Head of caudate nucleus (tissue), 42 donors: ENCODE measurements around the gene ACTN2.
A peak's percentile ranks its signal among the peaks of the same experiment; 100 is the strongest.

Source experiments
- DNase-seq, 42 donors: peaks; one replicate each; pipeline versions ENCODE4 v3.0.0 to v3.0.0-alpha.2; 2020 to 2021; ENCODE audit warnings: mixed read lengths in 7 of 42
- intact Hi-C: fragments of 100-400 bp; cut with DNase I; formaldehyde crosslinking; loops from one replicate; pipeline ENCODE4 v1.15.0; 2022

ACTN2 gene

DNA sequence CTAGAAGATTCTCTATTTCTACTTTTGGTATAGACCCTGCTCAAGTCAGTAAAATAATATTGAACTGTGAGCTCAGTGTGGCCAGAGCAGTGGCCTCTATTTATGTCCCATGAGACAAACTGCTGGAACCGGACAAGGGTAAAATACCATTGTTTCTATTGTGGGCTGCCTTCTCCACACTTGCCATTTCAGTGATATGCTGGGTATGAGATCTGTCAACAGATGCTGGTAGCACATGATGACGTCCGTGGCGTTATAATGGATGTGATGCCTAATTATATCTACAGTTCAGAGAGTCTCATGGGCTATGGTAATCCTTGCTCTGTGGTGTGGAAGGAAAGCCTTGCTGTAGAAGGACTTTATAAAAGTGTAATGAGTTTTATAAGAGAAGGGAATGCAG is 2.4 kb downstream of the ACTN2 start:
- no peak for DNase-seq
- intact Hi-C loops = no loop called here

DNA sequence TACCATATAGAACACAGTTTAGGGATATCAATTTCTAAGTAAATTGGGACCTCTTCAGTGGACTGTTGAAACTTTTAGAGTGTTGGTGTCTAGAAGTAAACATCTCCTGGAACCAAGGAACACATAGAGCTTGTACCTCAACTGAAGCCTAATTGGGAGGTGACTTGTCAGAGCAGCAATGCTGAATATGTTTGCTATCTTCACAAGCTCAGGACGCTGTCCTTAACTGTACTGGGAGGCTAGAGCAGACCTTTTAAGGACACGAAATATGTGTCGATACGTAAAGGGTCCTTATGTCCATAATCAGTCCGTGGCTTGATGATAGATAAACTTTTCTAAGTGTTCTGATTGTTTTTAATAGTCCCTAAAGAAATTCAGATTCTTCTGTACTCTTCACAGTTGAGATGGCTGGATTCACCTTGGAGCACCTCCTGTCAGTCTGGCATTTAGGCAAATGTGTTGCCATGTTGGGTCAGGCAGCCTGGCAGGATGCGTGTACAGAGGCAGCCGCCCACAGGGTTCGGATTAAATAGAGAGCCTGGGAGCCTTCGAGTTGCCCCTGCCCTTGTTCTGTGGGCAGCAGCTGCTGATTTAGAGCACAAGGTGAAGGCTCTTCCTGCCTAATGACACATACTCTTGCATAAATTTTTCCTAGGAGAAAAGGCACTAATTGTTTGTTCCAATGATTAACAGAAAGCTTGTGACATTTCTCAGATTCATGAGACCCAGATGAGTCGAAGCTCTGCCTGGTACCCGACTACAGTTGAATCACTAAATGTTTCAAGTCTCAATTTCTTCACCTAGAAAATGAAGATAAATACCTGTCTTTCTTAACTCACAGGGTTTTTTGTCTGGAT is 3.6 kb downstream of the ACTN2 start:
- peak in 4 of 42 donors; percentile 14 to 51 (median 33) for DNase-seq
- intact Hi-C loops = loop anchor here (10.0 kb wide), 1 partner anchor 85 kb away; the partner anchor contains the start of gene HEATR1

DNA sequence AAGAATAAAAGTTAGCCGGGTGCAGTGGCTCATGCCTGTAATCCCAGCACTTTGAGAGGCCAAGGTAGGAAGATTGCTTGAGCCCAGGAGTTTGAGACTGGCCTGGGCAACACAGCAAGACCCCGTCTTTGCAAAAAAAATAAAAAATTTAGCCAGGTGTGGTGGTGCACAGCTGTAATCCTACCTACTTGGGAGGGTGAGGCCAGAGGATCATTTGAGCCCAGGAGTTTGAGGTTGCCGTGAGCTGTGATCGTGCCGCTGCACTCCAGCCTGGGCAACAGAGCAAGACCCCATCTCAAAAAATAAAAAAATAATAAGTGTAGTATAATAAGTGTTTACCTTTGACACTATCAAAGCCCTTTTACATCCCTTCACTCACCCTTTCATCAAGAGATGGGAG is 5.0 kb downstream of the ACTN2 start:
- intact Hi-C loops = loop anchor here (10.0 kb wide), 1 partner anchor 87 kb away; the partner anchor contains the start of gene HEATR1
- DNase-seq = no peak

DNA sequence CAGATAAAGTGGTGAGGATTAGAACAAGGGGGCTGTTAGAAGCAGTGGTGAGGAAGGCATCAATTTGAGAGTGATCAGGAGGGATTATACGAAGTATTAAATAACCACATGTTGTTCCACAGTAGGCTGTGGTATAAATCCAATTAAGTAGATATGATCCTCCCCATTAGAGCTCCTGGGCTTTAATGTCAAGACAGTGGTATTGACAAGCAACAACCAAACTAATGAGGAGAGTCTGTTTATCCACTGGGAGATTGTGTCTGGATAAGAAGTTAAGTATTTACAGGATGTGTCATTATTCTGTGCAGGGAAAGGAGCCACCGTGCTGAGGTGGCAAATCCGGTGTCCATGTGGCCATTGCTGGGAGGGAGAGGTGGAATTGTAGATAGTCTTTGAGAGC is 5.8 kb downstream of the ACTN2 start:
- DNase-seq = no peak
- intact Hi-C loops = loop anchor here (10.0 kb wide), 1 partner anchor 87 kb away; the partner anchor contains the start of gene HEATR1

DNA sequence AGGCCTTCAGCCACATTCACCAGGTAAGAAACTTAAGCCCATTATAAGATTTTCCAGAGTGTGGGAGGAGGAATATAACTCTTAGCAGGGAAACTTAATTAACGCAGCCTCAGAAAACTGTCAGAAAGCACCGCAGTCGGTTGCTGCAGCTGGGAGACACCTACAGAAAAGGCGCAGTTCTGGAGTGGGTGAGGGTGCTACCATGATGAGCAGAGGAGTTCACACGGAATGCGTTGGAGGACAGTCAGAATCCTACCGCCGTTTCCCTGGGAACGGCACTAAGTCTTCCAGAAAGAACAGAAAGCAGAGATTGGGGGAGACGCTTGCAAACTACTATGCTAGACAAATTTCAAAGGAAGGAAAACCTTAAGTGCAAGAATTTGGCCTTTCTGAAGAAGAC is 6.4 kb downstream of the ACTN2 start:
- peak; percentile 38 to 93 (median 73) for DNase-seq
- intact Hi-C loops = loop anchor here (10.0 kb wide), 1 partner anchor 88 kb away; the partner anchor contains the start of gene HEATR1

DNA sequence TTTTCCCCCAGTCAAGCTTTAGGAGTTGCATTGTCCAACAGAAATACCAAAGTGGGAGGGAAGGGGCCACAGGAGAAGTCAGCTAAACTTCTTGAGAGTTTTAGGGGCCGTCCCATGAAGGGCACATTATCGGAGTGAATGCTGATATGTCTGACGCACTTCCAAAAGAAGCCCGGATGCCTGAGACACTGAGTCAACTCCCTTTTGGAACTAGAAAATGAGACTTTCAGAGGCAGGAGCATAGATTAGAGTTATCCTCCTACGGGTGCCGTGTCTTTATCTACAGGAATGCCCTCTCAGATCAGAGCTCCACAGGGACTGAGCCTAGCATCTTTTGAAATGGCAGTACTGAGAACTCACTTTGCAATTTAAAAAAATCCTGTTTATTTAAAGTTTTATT is 13.1 kb downstream of the ACTN2 start:
- intact Hi-C loops = loop anchor here (10.0 kb wide), 1 partner anchor 95 kb away; the partner anchor contains the start of gene HEATR1
- DNase-seq = peak in 5 of 42 donors; percentile 31 to 60 (median 38)

DNA sequence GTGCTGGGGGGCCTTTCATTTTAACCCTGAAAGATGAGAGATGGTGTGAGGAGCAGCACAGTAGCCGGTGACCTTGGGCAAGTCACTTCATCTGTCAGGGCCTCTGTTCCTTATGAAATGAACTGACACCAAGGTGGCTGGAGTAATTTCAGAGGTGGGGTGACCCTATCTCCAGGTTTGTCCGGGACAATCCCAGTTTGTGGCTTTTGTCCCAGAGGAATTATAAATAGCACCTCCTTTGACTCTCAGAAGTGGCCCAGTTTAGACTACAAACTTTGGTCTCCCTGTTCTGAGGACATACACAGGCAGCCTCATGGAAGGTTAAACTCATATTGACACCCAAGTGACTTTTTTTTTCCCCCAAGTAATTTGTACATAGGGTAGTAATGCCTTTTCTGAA is 14.6 kb downstream of the ACTN2 start:
- DNase-seq = no peak
- intact Hi-C loops = no loop called here

DNA sequence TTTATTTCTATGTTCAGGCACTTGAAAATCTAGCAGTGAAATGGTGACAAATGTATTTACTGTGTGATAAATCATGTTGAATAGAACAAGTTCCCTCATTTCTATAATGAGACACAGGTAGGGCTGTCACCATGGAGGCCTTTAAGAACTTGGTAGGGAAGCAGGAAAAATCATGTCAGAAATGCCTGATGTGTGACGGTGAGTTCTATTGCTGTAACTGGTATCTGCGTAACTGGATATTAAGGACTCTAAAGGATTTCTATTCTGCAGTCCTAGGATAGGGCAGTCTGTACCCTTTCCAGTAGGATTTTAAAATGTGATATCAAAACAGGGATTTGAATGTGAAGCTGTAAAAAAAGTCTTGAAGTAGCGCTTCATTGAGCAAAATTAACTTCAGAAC is 15.5 kb downstream of the ACTN2 start:
- intact Hi-C loops = no loop called here
- no peak for DNase-seq

DNA sequence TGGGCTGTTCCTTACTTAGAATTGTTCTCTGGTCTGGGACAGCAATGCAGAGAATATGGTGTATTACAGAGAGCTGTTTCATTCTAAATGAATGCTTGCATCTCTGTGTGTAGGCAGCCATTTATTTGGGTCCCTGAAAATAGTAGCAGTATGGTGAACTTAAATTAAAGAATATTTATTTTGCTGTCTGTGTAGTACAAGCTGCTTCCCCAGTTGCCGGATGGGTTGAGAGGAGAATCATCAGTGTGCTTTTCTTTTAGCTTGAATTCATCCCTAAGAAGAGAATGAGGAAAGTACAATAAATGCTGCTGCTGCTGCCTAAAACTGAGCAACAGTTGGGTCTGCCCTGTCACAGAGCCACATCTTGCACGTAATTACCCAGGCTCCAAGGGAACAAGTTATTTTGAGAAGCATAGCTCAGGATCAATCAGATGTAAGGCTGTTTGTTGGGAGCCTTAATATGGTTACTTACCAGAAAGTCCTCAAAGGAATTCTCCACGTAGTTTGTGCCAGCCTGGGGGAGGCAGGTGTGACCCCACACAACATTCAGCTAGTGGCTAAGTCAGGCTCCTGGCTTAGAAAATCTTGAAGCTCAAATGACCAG is 16.6 kb downstream of the ACTN2 start:
- intact Hi-C loops = no loop called here
- peak in 11 of 42 donors; percentile 25 to 71 (median 55) for DNase-seq

DNA sequence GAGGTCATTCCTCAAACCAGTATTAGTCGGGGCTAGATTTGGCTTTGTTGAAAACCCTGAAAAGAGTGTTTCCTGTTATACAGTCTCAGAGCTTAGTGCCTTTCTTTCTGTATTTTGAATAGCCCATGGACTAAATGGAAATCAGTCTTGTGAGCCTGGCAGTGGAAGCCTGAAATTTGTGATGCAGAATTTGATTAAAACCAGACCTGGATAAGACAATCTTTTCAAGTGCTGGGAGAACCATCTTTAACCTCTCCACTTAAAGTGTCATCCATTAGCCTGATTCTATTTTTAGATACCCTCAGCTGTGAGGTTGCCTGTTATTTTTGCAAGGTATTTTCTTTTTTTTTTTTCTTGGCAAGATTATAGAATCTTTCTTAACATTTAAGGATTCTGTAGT is 19.5 kb downstream of the ACTN2 start:
- intact Hi-C loops = no loop called here
- DNase-seq = no peak

DNA sequence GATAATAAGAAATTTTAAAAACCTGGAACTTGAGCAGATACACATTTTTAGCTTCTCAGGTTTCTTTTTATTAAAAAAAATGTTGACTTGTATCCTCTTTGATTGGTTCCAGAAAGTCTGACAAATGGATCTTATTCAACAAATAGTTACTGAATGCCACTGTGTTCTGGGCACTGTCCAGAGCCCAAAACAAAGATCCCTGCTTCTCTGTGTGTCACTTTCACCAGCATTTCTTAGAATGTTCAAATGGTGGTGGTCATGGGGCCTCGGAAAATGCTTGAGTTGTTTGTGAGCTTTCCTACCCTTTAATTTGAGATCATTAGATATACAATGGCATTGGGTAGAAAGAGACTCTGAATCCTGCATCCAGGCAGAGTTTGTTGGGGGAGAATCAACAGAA is 19.9 kb downstream of the ACTN2 start:
- intact Hi-C loops = no loop called here

DNA sequence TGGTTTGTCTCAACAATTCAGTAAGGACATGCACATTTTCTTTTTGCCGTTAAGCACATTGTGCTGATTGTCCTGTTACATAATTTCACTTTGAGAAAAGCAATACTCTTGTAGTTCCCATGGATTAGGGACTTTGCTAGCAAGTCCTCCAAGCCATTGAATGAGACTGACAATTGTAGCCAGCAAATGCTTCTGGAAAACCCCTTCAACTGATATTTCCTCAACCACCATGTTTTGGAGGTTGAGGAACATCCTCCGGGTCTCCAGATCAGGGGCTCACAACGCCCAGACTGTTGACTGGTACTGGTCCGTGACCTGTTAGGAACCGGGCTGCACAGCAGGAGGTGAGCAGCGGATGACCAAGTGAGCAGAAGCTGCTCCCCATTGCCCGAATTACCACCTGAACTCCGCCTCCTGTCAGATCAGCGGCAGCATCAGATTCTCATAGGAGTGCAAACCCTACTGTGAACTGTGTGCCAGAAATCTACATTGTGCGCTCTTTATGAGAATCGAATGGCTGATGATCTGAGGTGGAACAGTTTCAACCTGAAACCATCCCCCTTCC is 24.1 kb downstream of the ACTN2 start:
- DNase-seq = no peak
- intact Hi-C loops = no loop called here

More for the DNA sequence above, 19.9 kb downstream of the ACTN2 start:
- DNase-seq = no peak

DNA sequence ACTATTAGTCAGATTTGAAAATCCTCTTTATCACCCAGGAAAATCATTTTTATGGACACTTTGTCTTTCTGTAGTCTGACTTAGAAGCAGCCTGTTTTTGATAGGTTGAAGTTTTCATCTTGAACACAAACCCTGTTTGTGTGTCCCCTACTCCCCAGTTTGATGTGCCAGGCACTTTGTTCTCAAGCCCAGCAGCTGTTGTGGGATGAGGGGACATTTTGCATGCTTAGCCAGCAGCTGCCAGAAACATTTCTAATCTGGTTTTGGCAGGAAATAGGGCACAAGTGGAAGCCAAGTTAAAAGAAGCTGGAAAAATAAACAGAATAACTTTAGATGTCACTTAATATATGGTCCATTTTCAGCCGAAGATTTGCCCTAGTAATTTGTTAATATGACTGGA is 29.9 kb downstream of the ACTN2 start:
- intact Hi-C loops = no loop called here
- peak in 5 of 42 donors; percentile 26 to 61 (median 45) for DNase-seq

DNA sequence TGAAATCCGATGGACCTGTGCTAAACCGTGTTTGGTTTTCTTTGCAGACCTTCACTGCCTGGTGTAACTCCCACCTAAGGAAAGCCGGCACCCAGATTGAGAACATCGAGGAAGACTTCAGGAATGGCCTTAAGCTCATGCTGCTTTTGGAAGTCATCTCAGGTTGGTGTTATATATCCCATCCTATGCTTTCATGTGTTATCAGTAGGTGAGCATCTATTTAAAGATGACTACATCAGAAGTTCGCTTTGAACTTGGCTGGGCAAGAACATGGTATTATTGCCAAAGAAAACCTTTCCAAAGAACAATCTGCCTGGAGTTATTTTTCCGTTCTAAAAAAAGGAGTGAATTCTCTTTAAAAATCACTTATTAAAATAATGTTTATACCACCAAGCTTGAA is 31.5 kb downstream of the ACTN2 start:
- intact Hi-C loops = no loop called here
- no peak for DNase-seq

DNA sequence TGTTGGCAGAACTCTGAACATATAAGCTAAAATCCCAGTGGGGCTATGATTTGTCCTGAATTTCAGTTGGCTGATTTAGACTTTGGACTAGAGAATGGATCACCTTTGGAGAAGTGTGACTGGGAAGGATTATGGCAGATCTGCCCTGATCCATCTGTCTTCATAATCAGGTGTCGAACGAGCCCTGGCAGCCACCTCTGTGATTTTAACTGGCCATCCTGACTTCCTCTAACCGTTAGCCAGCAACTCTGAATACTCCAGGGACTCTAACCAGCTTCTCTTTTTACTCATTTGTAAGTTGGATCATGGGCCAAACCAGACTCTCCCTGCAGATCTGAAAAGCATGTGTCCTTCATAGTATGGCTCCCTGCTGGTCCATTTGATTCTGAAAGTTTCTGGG is 32.0 kb downstream of the ACTN2 start:
- intact Hi-C loops = no loop called here
- no peak for DNase-seq

DNA sequence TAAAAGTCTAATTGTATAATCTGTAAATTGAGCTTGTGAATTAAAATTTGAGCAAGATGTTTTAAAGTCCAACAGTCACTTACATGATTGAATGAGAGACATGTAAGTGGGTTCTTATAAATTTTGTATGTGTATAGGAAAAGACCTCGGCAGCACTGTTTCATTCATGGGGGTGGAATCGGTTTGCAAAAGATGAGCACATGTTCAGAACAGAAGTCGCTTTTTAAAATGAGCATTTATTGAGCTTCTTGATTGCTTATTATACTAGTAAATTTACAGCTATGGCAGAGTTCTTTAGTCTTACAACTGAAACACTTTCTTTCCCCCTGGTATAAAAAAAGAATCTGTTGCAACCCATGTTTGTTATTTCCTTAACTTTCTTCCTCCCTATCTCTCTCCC is 33.9 kb downstream of the ACTN2 start:
- intact Hi-C loops = no loop called here
- no peak for DNase-seq

DNA sequence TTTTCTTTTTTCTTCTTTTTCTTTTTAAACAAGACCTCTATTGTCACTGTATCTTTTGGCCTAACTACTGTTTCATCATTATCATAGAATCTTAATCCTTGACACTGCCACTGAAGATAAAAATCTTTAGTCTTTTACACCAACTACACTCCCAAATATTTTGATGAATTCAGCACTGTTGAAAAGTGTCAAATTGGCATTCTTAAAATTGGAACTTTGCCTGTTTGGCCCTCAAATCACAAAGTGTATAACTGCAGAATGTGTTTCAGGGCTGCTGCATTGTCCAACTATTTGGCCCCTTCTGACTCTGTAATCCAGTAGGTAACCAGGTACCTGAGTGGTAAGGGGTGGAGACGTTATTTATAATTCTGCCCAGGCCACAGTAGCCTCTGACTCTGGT is 34.3 kb downstream of the ACTN2 start:
- intact Hi-C loops = no loop called here
- no peak for DNase-seq

DNA sequence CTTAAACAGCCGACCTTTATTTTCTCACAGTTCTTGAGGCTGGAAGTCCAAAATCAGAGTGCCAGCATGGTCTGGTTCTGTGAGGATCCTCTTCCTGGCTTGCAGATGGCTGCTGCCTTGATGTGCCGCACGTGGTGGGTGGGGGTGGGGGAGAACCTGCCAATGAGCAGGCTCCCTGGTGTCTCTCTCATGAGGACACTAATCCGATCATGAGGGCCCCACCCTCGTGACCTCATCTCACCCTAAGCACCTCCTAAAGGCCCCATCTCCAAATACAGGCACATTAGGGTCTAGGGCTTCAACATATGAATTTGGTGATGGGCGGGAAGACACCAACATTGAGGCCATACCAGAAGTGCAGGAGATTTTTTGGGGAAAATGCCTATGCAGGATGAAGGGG is 37.8 kb downstream of the ACTN2 start:
- DNase-seq = no peak
- intact Hi-C loops = no loop called here

DNA sequence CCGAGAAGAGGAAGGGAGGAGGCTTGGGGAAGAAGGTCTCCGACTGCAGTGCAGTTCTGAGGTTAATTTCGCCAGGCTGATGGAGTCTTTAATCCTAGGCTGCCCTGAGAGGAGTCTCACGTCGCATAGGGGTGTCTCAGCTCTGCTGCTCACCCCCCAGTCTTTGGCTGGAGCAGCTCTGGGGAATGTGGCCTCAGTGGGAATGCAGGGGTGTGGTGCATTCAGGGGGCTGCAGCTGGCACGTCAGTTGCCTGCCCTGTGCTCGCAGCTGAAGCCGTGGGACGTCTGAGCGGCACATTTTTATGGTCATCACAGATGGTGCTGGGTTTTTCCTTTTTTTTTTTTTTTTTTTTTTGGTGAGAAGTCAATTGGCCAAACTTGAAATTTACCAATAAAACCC is 38.2 kb downstream of the ACTN2 start:
- DNase-seq = peak in 1 of 42 donors; percentile 19
- intact Hi-C loops = no loop called here

DNA sequence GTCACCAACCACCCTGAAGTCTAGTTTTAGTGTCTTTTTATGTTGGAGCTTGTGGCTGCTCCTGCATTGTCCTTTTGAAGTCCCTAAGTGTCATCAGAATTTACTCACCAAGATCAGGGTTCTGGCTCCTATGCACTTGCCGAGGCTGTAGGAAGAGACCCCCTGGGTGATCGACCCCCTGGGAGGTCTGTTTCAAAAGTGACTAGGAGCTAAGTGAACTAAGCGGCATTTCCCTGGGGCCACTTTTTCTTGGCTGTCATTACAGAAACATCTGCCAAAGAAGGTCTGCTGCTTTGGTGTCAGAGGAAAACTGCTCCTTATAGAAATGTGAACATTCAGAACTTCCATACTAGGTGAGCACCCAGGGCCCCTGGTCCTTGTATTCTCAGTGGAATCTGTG is 39.4 kb downstream of the ACTN2 start:
- intact Hi-C loops = no loop called here
- DNase-seq = no peak
